ENCODE measurements around the gene SCCPDH.

The SCCPDH gene

DNA sequence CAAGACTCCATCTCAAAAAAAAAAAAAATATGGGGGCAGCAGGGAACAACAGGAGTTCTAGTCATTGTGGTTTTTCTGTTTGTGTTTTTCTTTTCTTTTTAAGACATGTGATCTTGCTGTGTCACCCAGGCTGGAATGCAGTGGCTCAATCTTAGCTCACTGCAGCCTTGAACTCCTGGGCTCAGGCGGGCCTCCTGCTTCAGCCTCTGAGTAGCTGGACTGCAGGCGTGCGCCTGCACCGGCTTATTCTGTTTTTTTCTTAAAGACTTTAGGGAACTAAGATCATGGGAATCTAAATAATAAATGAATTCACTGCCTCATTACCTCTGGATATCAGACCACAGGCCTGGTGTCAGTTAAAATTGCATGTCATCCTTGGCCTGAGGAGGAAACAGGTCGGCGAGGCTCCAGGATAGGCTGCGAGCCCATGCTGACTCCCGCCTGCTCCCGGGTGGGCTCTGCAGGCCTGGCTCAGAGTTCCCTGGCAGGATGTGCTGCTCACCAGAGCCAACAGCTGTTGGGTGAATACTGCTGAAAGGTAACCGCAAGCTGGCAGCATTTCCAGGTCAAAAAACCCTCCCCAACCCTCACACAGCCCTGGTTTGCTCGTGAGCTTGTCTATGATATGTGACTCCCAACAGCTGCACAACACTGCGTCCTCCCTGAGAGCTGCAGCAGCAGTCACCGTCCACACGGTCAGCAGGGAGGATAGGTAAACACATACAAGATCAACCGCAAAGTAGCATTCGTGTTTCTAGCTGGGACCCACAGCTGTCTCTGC lies 58.1 kb downstream of the SCCPDH start:
- TF ChIP-seq, protein P1, sequence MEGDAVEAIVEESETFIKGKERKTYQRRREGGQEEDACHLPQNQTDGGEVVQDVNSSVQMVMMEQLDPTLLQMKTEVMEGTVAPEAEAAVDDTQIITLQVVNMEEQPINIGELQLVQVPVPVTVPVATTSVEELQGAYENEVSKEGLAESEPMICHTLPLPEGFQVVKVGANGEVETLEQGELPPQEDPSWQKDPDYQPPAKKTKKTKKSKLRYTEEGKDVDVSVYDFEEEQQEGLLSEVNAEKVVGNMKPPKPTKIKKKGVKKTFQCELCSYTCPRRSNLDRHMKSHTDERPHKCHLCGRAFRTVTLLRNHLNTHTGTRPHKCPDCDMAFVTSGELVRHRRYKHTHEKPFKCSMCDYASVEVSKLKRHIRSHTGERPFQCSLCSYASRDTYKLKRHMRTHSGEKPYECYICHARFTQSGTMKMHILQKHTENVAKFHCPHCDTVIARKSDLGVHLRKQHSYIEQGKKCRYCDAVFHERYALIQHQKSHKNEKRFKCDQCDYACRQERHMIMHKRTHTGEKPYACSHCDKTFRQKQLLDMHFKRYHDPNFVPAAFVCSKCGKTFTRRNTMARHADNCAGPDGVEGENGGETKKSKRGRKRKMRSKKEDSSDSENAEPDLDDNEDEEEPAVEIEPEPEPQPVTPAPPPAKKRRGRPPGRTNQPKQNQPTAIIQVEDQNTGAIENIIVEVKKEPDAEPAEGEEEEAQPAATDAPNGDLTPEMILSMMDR (IDR thresholded peaks at IDR 0.05; ENCODE audit: low read depth, low read length) = no peak
- DNase-seq (ENCODE audit: extremely low read depth, low read depth) = no peak

GRCh38 chr1:246784621-246785493 lies 60.6 kb downstream of the SCCPDH start:
- no peak for DNase-seq (ENCODE audit: extremely low read depth, low read depth)
- TF ChIP-seq, protein P1 (IDR thresholded peaks at IDR 0.05; ENCODE audit: low read depth, low read length) = no peak

DNA sequence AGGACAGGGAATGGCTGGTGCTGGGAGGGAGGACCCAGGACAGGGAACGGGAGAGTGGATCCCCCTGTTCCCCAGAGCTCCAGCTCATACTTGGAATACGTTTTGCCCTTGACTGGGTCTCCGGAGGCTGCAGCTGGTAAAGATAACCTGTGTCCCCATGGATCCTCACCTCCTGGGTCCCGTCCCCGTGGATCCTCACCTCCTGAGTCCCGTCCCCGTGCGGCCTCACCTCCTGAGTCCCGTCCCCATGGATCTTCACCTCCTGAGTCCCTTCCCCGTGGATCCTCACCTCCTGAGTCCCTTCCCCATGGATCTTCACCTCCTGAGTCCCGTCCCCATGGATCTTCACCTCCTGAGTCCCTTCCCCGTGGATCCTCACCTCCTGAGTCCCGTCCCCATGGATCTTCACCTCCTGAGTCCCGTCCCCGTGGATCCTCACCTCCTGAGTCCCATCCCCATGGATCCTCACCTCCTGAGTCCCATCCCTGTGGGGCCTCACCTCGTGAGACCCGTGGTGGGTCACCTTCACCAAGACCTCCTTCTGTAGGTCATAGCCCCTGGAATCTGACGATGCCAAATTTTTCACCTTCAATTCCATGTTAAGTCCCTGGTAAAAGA lies 61.4 kb downstream of the SCCPDH start:
- no peak for DNase-seq (ENCODE audit: extremely low read depth, low read depth)
- TF ChIP-seq, protein P1 (IDR thresholded peaks at IDR 0.05; ENCODE audit: low read depth, low read length) = no peak

DNA sequence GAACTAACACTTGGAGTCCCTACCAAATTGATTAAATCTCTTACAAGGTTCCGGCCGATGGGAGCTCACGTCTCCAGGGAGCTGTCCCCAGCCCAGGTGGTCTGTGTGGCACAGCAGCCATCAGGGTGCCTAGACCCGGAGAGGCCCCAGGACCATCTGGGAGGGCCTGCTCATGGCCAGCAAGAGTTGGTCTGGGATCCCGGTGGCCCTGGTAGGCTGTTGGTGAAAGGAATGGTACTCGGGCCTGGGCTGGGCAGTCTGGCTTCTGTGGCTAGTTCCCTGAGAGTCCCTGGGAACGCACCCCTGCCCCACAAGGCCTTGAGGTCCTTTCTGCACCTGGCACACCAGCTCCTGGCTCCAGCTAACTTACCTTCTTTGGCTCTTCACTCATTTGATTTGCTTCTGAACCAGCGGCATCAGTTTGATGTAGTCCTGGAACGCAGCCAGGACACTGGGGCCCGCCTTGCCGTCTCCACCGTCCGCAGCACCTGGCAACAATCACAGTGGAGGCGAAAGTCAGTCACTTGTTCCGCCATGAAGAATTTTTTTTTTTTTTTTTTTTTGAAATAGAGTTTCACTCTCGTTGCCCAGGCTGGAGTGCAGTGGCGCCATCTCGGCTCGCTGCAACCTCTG lies 62.5 kb downstream of the SCCPDH start:
- TF ChIP-seq, protein P1 (IDR thresholded peaks at IDR 0.05; ENCODE audit: low read depth, low read length) = no peak
- no peak for DNase-seq (ENCODE audit: extremely low read depth, low read depth)

DNA sequence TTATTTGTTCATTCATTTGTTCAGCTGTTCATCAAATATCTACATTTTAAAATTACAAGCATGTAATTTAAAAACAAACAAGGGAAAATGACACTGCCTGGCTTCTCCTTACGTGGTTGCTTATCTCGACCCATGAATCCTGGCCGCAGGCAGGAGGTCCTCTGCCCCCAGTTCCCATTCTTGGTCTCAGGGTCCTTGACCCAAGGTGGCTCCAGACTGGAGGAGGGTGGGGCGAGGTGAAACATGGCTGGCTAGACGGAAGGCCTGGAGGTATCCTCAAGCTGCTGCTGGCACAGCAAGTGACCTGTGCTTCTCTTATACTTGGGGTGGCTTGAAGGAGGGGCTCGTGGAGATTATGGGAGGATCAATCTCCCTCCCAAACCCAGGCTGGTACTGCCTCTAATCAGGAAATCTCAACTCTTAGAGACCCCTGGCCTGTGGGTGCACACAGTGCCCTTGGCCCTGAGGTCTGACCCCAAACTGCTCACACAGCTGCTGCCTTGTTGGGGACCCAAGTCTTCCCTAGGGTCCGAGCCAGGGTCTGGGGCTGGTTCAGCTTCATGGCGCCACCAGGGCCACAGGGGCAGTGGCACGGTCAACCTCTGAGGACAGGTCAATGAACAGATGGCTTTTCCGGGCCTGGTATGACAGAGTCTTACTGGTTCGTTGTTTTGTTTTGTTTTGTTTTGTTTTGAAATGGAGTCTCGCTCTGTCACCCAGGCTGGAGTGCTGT lies 63.7 kb downstream of the SCCPDH start:
- TF ChIP-seq, protein P1 (IDR thresholded peaks at IDR 0.05; ENCODE audit: low read depth, low read length) = no peak
- DNase-seq (ENCODE audit: extremely low read depth, low read depth) = no peak

DNA sequence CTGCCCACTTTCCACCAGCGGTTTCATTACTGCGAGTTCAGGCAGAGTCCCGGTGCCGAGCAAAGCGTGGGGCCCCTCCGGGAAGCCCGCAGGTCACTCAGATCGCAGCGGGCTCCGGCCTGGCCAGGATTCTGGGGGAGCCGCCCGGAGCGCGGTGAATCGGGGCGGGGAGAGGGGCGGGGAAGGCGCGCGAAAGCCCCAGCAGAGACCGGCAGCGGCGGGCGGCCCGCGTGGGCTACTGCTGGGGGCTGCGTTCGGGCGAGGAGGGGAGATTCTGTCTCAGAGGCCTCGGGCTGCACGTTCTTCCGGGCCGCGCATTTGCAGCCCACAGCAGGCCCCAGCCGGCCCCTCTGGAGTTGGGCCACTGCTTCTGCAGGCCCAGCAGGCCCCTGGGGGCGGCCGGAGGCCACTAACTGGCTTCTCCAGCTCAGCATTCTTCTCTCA lies 64.7 kb downstream of the SCCPDH start:
- DNase-seq (ENCODE audit: extremely low read depth, low read depth) = no peak
- TF ChIP-seq, protein P1 (IDR thresholded peaks at IDR 0.05; ENCODE audit: low read depth, low read length) = no peak

Data from AG09319 (cell line).